ENCODE results near the gene PITPNC1. TPM values are rescaled to one million over a fixed set of nuclear protein-coding genes. Genes with fewer than 3 reads are reported as not detected.

The PITPNC1 gene
- total and polyA plus RNA-seq, 2 donors (not counting 1 experiment from before 2014, with no cell fraction given): 4.7 to 26.1 TPM

- no peaks in the 10 kb centered on the region for H3K27me3 ChIP-seq (replicated peaks in 1 of 4; ENCODE audit: control extremely low read depth in 1 of 4, control insufficient read depth in 3 of 4, insufficient read depth in 4 of 4, low read length in 3 of 4)
- peaks cover 0 to 9% of the 10 kb centered on the region in 2 donors for H3K4me1 ChIP-seq (ENCODE audit: control insufficient read depth in 2 of 2, insufficient read depth in 2 of 2, low read length in 2 of 2)
- no peaks in the 10 kb centered on the region for H3K36me3 ChIP-seq (replicated peaks in 1 of 2; ENCODE audit: control extremely low read depth in 1 of 2, control insufficient read depth in 1 of 2, extremely low read depth in 1 of 2, insufficient read depth in 2 of 2, low read length in 1 of 2)
- no peak for ATAC-seq (ENCODE audit: low read depth)
- no peaks in the 10 kb centered on the region for H4K20me1 ChIP-seq (ENCODE audit: control insufficient read depth, insufficient read depth, low read length, poor library complexity, severe bottlenecking)
- Mint-ChIP-seq H3K27ac (no peak overlapping the region), H3K9me3 (ENCODE audit: insufficient read depth) (no peaks in the 10 kb centered on the region), H3K4me3 (no peak overlapping the region), H3K4me1 (peaks cover 9% of the 10 kb centered on the region), H3K27me3 (no peaks in the 10 kb centered on the region)
- WGBS (ENCODE audit: insufficient coverage): 85% methylated on average over 11 of the region's 13 CpGs
- ChIA-PET CTCF (interaction anchor here (2.4 kb wide), 1 partner anchor 33 kb away, joined by 12 read pairs; no protein-coding TSS in a partner anchor), POLR2A (no interaction called here)
- H3K4me3 ChIP-seq (ENCODE audit: control extremely low read depth in 1 of 5, extremely low read depth in 1 of 5, insufficient read depth in 1 of 5, low read depth in 2 of 5, low read length in 4 of 5): no peak overlapping the region
- no peak for DNase-seq
- intact Hi-C loops (cut with micrococcal nuclease): no loop called here
- no peak overlapping the region for H3K9ac ChIP-seq (ENCODE audit: low read length)
- H3K4me2 ChIP-seq (replicated peaks; ENCODE audit: low read depth, low read length, poor library complexity, severe bottlenecking): no peak overlapping the region
- H2AFZ ChIP-seq (ENCODE audit: insufficient read depth, low read depth, low read length, poor library complexity, severe bottlenecking): no peak overlapping the region
- TF ChIP-seq CTCF (IDR thresholded peaks at IDR 0.05) (no peak), EZH2 (IDR thresholded peaks at IDR 0.05; ENCODE audit: borderline replicate concordance, insufficient read depth, low read depth, low read length, poor library complexity, severe bottlenecking) (no peak)
- H3K27ac ChIP-seq (ENCODE audit: low read length in 2 of 2): no peak overlapping the region
- H3K79me2 ChIP-seq (ENCODE audit: control insufficient read depth, insufficient read depth, low read length): no peaks in the 10 kb centered on the region
- H3K9me3 ChIP-seq (ENCODE audit: control extremely low read depth in 1 of 3, control insufficient read depth in 2 of 3, insufficient read depth in 1 of 3, low read length in 2 of 3): no peaks in the 10 kb centered on the region
These were observed 65.9 kb downstream of the PITPNC1 start for GRCh38 chr17:67442787-67443624.

- POLR2A ChIA-PET: interaction anchor here (0.6 kb wide), 1 partner anchor 18 kb away, joined by 8 read pairs; no protein-coding TSS in a partner anchor
- 81% methylated on average over 4 of the region's 6 CpGs for WGBS (ENCODE audit: insufficient coverage)
- peaks cover 16% of the 10 kb centered on the region for H3K4me1 Mint-ChIP-seq
- CTCF ChIA-PET: no interaction called here
- ATAC-seq (ENCODE audit: low read depth) (no peak), DNase-seq (no peak)
- H3K36me3 ChIP-seq (replicated peaks in 1 of 2; ENCODE audit: control extremely low read depth in 1 of 2, control insufficient read depth in 1 of 2, extremely low read depth in 1 of 2, insufficient read depth in 2 of 2, low read length in 1 of 2): no peaks in the 10 kb centered on the region
- no peak overlapping the region for H3K27ac ChIP-seq (ENCODE audit: low read length in 2 of 2)
- TF ChIP-seq EZH2 (IDR thresholded peaks at IDR 0.05; ENCODE audit: borderline replicate concordance, insufficient read depth, low read depth, low read length, poor library complexity, severe bottlenecking) (no peak), CTCF (IDR thresholded peaks at IDR 0.05) (no peak)
- no peaks in the 10 kb centered on the region for H3K9me3 Mint-ChIP-seq (ENCODE audit: insufficient read depth)
- H3K9me3 ChIP-seq (ENCODE audit: control extremely low read depth in 1 of 3, control insufficient read depth in 2 of 3, insufficient read depth in 1 of 3, low read length in 2 of 3): no peaks in the 10 kb centered on the region
- H3K4me3 ChIP-seq (ENCODE audit: control extremely low read depth in 1 of 5, extremely low read depth in 1 of 5, insufficient read depth in 1 of 5, low read depth in 2 of 5, low read length in 4 of 5): no peak overlapping the region
- intact Hi-C loops (cut with micrococcal nuclease): no loop called here
- H2AFZ ChIP-seq (ENCODE audit: insufficient read depth, low read depth, low read length, poor library complexity, severe bottlenecking): no peak overlapping the region
- H3K27me3 Mint-ChIP-seq: no peaks in the 10 kb centered on the region
- H3K4me3 Mint-ChIP-seq: no peak overlapping the region
- no peak overlapping the region for H3K4me2 ChIP-seq (replicated peaks; ENCODE audit: low read depth, low read length, poor library complexity, severe bottlenecking)
- no peaks in the 10 kb centered on the region for H3K79me2 ChIP-seq (ENCODE audit: control insufficient read depth, insufficient read depth, low read length)
- H3K4me1 ChIP-seq (ENCODE audit: control insufficient read depth in 2 of 2, insufficient read depth in 2 of 2, low read length in 2 of 2): peaks cover 0 to 15% of the 10 kb centered on the region in 2 donors
- H3K27ac Mint-ChIP-seq: no peak overlapping the region
- H4K20me1 ChIP-seq (ENCODE audit: control insufficient read depth, insufficient read depth, low read length, poor library complexity, severe bottlenecking): no peaks in the 10 kb centered on the region
- H3K27me3 ChIP-seq (replicated peaks in 1 of 4; ENCODE audit: control extremely low read depth in 1 of 4, control insufficient read depth in 3 of 4, insufficient read depth in 4 of 4, low read length in 3 of 4): no peaks in the 10 kb centered on the region
- H3K9ac ChIP-seq (ENCODE audit: low read length): no peak overlapping the region
These were observed 67.0 kb downstream of the PITPNC1 start for GRCh38 chr17:67443931-67444595.
